ENCODE results near the gene SNTN.

DNA sequence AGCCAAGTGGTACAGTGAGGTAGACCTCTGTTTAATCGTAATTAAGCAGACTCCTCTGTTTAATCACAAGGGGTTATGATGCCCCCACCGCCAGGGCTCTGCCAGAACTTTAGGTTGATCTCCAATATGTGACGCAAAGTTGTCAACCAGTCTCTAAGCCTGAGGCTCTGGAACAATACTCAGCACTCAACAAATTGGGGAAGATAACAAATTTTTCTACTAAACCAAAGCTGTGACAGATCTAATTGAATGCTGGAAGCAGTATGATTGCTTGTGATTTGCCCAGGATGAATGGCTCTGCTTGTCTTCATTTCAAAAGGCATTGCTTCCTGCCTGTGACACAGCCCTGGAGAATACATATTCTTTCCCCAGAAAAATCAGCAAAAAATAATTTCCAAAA, 57.1 kb downstream of the SNTN start:
- TF ChIP-seq CTCF (IDR thresholded peaks at IDR 0.05; ENCODE audit: insufficient read depth, low read length) = no peak
- no peak for TF ChIP-seq POLR2AphosphoS5 (IDR thresholded peaks at IDR 0.05; ENCODE audit: low read depth)
- TF ChIP-seq GABPA (IDR thresholded peaks at IDR 0.05; ENCODE audit: low read depth) = no peak
- TF ChIP-seq, protein P1, sequence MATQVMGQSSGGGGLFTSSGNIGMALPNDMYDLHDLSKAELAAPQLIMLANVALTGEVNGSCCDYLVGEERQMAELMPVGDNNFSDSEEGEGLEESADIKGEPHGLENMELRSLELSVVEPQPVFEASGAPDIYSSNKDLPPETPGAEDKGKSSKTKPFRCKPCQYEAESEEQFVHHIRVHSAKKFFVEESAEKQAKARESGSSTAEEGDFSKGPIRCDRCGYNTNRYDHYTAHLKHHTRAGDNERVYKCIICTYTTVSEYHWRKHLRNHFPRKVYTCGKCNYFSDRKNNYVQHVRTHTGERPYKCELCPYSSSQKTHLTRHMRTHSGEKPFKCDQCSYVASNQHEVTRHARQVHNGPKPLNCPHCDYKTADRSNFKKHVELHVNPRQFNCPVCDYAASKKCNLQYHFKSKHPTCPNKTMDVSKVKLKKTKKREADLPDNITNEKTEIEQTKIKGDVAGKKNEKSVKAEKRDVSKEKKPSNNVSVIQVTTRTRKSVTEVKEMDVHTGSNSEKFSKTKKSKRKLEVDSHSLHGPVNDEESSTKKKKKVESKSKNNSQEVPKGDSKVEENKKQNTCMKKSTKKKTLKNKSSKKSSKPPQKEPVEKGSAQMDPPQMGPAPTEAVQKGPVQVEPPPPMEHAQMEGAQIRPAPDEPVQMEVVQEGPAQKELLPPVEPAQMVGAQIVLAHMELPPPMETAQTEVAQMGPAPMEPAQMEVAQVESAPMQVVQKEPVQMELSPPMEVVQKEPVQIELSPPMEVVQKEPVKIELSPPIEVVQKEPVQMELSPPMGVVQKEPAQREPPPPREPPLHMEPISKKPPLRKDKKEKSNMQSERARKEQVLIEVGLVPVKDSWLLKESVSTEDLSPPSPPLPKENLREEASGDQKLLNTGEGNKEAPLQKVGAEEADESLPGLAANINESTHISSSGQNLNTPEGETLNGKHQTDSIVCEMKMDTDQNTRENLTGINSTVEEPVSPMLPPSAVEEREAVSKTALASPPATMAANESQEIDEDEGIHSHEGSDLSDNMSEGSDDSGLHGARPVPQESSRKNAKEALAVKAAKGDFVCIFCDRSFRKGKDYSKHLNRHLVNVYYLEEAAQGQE (IDR thresholded peaks at IDR 0.05; ENCODE audit: insufficient replicate concordance, low read depth) = no peak
- TF ChIP-seq SPI1 (IDR thresholded peaks at IDR 0.05; ENCODE audit: borderline replicate concordance, low read depth) = no peak

Measured in HL-60 (cell line).